HG03469 (cell line): ENCODE measurements around the gene E2F7.

Source experiments
- ATAC-seq: cut with Tn5 transposase; IDR thresholded peaks from one replicate; pipeline ENCODE4 v1.9.1; 2021; ENCODE audit warnings: mild to moderate bottlenecking, moderate library complexity, moderate number of reproducible peaks; ENCODE audit not compliant: unreplicated experiment

E2F7 gene

GRCh38 chr12:77025782-77026314 is 39.5 kb downstream of the E2F7 start:
- ATAC-seq: no peak

GRCh38 chr12:77023501-77023900 is 41.9 kb downstream of the E2F7 start:
- no peak for ATAC-seq

- no peak for ATAC-seq
Measured at GRCh38 chr12:77019920-77020319, 45.4 kb downstream of the E2F7 start.

GRCh38 chr12:77016606-77017005 is 48.8 kb downstream of the E2F7 start:
- no peak for ATAC-seq

GRCh38 chr12:77013091-77013490 is 52.3 kb downstream of the E2F7 start:
- no peak for ATAC-seq

GRCh38 chr12:77010691-77011548 is 54.4 kb downstream of the E2F7 start:
- ATAC-seq: peak; percentile 88

- ATAC-seq: no peak
Measured at GRCh38 chr12:77007476-77007875, 57.9 kb downstream of the E2F7 start.

- ATAC-seq: no peak
Measured at GRCh38 chr12:77005611-77006098, 59.7 kb downstream of the E2F7 start.

- ATAC-seq: no peak
Measured at GRCh38 chr12:77003914-77004313, 61.5 kb downstream of the E2F7 start.

- ATAC-seq: no peak
Measured at GRCh38 chr12:77003246-77003645, 62.1 kb downstream of the E2F7 start.

GRCh38 chr12:77002382-77002781 is 63.0 kb downstream of the E2F7 start:
- no peak for ATAC-seq

GRCh38 chr12:77001276-77001675 is 64.1 kb downstream of the E2F7 start:
- no peak for ATAC-seq

- no peak for ATAC-seq
Measured at GRCh38 chr12:76998908-76999556, 66.3 kb downstream of the E2F7 start.

GRCh38 chr12:76998386-76998785 is 67.0 kb downstream of the E2F7 start:
- ATAC-seq: no peak

GRCh38 chr12:76997011-76997780 is 68.2 kb downstream of the E2F7 start:
- ATAC-seq: no peak

- ATAC-seq: no peak
Measured at GRCh38 chr12:76990716-76991115, 74.7 kb downstream of the E2F7 start.

GRCh38 chr12:76984566-76984965 is 80.8 kb downstream of the E2F7 start:
- ATAC-seq: no peak

- no peak for ATAC-seq
Measured at GRCh38 chr12:76983420-76983819, 81.9 kb downstream of the E2F7 start.

- no peak for ATAC-seq
Measured at GRCh38 chr12:76980196-76980595, 85.2 kb downstream of the E2F7 start.

GRCh38 chr12:76976777-76977382 is 88.5 kb downstream of the E2F7 start:
- no peak for ATAC-seq
